ENCODE data around the gene PDCD2. TPM values are rescaled to one million over a fixed set of nuclear protein-coding genes. Genes with fewer than 3 reads are reported as not detected.

Gene PDCD2
- total RNA-seq, 4 donors from 2014 or later: 61.5 to 113 (median 83.0) TPM

DNA sequence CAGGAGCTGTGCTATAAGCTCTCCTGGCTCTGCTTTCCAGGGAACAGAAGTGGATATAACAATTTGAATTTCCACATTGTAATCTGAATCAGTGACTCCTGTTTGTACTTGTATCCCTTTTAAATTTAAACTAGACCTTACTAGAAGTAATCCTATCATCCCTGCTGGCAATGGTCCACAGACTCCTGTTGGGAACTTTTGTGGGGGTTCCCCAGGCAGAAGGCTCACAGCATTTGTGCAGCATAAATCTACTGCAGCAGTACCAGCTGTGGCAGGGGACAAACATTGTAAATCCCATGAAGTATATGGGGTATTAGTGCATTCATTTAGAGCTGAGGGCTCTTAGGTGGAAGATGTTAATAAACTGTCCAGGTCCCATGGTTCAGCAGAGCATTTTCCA lies 12.0 kb upstream of the PDCD2 start:
- intact Hi-C loops (cut with DNase I; ENCODE audit: low total_unique reads): no loop called here
- Histone ChIP-seq H3K9me3 (no peaks in the 10 kb centered on the region), H3K4me3 (no peak overlapping the region), H3K36me3 (no peaks in the 10 kb centered on the region), H3K27me3 (no peaks in the 10 kb centered on the region), H3K27ac (no peak overlapping the region), H3K4me1 (no peaks in the 10 kb centered on the region)
- in situ Hi-C loops (cut with MboI; ENCODE audit: low sequenced_read_pairs in 4 of 4): no loop called here
- no peak for ATAC-seq
- no peak for DNase-seq
- TF ChIP-seq, protein P1, sequence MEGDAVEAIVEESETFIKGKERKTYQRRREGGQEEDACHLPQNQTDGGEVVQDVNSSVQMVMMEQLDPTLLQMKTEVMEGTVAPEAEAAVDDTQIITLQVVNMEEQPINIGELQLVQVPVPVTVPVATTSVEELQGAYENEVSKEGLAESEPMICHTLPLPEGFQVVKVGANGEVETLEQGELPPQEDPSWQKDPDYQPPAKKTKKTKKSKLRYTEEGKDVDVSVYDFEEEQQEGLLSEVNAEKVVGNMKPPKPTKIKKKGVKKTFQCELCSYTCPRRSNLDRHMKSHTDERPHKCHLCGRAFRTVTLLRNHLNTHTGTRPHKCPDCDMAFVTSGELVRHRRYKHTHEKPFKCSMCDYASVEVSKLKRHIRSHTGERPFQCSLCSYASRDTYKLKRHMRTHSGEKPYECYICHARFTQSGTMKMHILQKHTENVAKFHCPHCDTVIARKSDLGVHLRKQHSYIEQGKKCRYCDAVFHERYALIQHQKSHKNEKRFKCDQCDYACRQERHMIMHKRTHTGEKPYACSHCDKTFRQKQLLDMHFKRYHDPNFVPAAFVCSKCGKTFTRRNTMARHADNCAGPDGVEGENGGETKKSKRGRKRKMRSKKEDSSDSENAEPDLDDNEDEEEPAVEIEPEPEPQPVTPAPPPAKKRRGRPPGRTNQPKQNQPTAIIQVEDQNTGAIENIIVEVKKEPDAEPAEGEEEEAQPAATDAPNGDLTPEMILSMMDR (IDR thresholded peaks at IDR 0.05 in 4 of 5, conservative IDR thresholded peaks at IDR 0.05 in 1 of 5): no peak
- no peak for TF ChIP-seq POLR2A (IDR thresholded peaks at IDR 0.05)

DNA sequence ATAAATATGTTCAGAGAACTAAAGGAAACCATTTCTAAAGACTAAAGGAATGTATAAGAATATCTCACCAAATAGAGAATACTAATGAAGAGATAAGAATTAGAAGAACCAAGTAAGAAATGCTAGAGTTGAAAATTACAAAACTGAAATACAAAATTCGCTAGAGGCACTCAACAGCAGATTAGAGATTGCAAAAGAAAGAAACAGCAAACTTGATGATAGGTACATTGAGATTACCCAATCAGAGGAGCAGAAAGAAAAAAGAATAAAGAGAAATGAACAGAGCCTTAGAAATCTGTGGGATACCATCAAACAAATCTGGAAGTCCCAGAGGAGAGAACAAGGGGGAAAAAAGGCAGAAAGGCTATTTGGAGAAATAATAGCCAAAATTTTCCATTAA lies 6.3 kb upstream of the PDCD2 start:
- intact Hi-C loops (cut with DNase I; ENCODE audit: low total_unique reads) (no loop called here), in situ Hi-C loops (cut with MboI; ENCODE audit: low sequenced_read_pairs in 4 of 4) (no loop called here)
- H3K4me1 ChIP-seq: peaks cover 0 to under 1% of the 10 kb centered on the region in 2 donors
- TF ChIP-seq POLR2A (IDR thresholded peaks at IDR 0.05): no peak
- TF ChIP-seq, protein P1 (IDR thresholded peaks at IDR 0.05 in 4 of 5, conservative IDR thresholded peaks at IDR 0.05 in 1 of 5): no peak
- no peak for ATAC-seq
- H3K9me3 ChIP-seq: no peaks in the 10 kb centered on the region
- H3K27ac ChIP-seq: no peak overlapping the region
- no peak for DNase-seq
- H3K27me3 ChIP-seq: no peaks in the 10 kb centered on the region
- no peak overlapping the region for H3K4me3 ChIP-seq
- H3K36me3 ChIP-seq: no peaks in the 10 kb centered on the region

DNA sequence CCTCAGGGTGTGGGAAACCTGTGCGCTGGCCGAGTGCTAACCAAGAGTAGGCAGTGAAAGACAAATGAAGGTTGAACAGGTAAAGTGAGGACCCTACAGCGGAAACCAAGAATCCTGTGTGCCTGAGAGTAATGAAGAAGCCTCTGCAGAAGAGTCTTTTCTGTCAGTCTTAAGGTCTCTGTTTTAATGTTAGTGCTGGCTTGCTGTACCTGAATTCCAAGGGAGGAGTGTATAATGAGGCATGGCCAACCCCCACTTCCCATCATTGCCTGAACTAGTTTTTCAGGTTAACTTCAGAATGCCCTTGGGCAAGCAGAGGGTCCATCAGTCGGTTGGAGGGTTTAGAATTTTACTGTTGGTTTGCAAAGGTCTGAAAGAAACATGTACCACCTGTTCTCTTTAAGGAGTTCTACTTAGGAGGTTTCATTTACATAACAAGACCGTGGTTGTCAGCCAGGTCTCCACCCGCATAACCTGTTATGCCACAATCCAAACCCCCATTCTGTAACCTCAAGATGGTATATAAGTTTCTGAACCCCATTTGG lies 589 bp upstream of the PDCD2 start:
- intact Hi-C loops (cut with DNase I; ENCODE audit: low total_unique reads): loop anchor here (1.0 kb wide), 1 partner anchor 31 kb away; the partner anchor contains the start of gene TBP
- peak; percentile 5 to 53 for ATAC-seq
- DNase-seq: no peak
- Histone ChIP-seq H3K27me3 (no peaks in the 10 kb centered on the region), H3K4me3 (peak overlapping the region; percentile 81 to 98 (median 86)), H3K4me1 (peaks cover 15 to 16% of the 10 kb centered on the region in 2 donors), H3K27ac (peak overlapping the region; percentile 77 to 95 (median 85)), H3K9me3 (no peaks in the 10 kb centered on the region), H3K36me3 (peaks cover 0 to 21% of the 10 kb centered on the region in 2 donors)
- in situ Hi-C loops (cut with MboI; ENCODE audit: low sequenced_read_pairs in 4 of 4): no loop called here
- TF ChIP-seq POLR2A (IDR thresholded peaks at IDR 0.05): no peak
- TF ChIP-seq, protein P1 (IDR thresholded peaks at IDR 0.05 in 4 of 5, conservative IDR thresholded peaks at IDR 0.05 in 1 of 5): no peak

DNA sequence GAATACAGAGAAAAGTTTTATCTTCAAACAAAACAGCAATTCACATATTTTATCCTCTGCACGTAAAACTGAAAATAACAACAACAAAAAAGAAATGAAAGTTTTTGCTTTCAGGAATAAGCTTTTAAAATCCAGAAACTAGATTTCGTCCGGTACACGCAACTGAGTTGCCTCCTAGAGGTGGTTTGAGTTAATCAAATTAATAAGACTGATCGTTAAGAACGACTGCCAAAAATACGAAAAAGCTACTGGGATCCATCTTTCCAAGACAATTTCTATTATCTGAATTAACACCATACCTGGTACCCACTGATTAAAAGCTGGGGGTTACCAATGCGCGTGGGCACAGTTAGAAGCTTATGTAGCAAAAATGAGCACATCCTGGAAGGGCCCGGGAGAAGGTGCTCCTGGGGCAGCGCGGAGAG lies 669 bp downstream of the PDCD2 start:
- Histone ChIP-seq H3K4me3 (peak overlapping the region; percentile 81 to 98 (median 86)), H3K27ac (peak overlapping the region; percentile 77 to 95 (median 85)), H3K36me3 (peaks cover 0 to 33% of the 10 kb centered on the region in 2 donors), H3K4me1 (peaks cover 15 to 16% of the 10 kb centered on the region in 2 donors), H3K9me3 (no peaks in the 10 kb centered on the region), H3K27me3 (no peaks in the 10 kb centered on the region)
- TF ChIP-seq, protein P1 (IDR thresholded peaks at IDR 0.05 in 4 of 5, conservative IDR thresholded peaks at IDR 0.05 in 1 of 5): no peak
- TF ChIP-seq POLR2A (IDR thresholded peaks at IDR 0.05): no peak
- in situ Hi-C loops (cut with MboI; ENCODE audit: low sequenced_read_pairs in 4 of 4): no loop called here
- ATAC-seq (no peak), DNase-seq (no peak)
- intact Hi-C loops (cut with DNase I; ENCODE audit: low total_unique reads): loop anchor here (1.0 kb wide), 1 partner anchor 29 kb away; the partner anchor contains the start of gene TBP
